GM19438 (cell line): Measurements from ENCODE around the gene CASP8AP2.
"Not testable (repeated sequence)": the region's sequence is repeated elsewhere in the genome, so short reads cannot be mapped to it uniquely, and the experiment has no call there.

Experiments
- ATAC-seq: cut with Tn5 transposase; IDR thresholded peaks from one replicate; pipeline ENCODE4 v1.9.1; 2021; ENCODE audit warnings: low read depth; ENCODE audit not compliant: unreplicated experiment

CASP8AP2 gene

GRCh38 chr6:89819336-89820130, 10.1 kb upstream of the CASP8AP2 start, which contains the start of gene MDN1:
Gene MDN1, minus strand, starts transcription at chr6:89819794. Its CDS starts 187 bp downstream, at chr6:89819607.
- ATAC-seq: peak; percentile 93

DNA sequence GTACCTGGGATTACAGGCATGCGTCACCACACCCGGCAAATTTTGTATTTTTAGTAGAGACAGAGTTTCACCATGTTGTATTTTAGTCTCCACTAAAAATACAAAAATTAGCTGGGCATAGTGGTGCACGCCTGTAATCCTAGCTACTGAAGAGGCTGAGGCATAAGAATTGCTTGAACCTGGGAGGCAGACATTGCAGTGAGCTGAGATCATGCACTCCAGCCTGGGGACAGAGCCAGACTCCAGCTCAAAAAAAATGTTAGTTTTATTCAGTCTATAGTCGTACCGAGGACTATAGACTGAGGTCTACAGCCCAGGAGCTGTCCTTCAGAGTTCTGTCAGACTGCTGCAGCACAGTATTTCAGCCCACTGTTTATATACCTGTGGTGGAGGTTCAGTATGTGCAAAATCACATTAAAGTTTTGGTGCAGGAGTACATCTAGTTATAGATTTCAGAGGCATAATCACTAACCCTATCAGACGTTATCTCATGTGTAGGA, 3.6 kb upstream of the CASP8AP2 start:
- no peak for ATAC-seq

DNA sequence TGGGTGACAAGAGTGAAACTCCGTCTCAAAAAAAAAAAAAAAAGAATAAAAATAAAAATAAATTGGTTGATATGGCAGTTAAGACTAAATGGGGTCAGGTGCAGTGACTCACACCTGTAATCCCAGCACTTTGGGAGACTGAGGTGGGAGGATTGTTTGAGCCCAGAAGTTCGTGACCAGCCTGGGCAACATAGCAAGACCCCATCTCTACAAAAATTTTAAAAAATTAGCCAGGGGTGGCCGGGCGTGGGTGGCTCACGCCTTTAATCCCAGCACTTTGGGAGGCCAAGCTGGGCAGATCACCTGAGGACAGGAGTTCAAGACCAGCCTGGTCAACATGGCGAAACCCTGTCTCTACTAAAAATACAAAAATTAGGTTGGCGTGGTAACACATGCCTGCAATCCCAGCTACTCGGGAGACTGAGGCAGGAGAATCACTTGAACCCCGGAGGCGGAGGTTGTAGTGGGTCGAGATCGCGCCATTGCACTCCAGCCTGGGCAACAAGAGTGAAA, 1.1 kb upstream of the CASP8AP2 start:
- ATAC-seq: not testable (repeated sequence)

GRCh38 chr6:89828988-89829471, 650 bp upstream of the CASP8AP2 start:
- peak; percentile 34 for ATAC-seq

GRCh38 chr6:89830170-89830809, 610 bp downstream of the CASP8AP2 start:
- ATAC-seq: no peak

DNA sequence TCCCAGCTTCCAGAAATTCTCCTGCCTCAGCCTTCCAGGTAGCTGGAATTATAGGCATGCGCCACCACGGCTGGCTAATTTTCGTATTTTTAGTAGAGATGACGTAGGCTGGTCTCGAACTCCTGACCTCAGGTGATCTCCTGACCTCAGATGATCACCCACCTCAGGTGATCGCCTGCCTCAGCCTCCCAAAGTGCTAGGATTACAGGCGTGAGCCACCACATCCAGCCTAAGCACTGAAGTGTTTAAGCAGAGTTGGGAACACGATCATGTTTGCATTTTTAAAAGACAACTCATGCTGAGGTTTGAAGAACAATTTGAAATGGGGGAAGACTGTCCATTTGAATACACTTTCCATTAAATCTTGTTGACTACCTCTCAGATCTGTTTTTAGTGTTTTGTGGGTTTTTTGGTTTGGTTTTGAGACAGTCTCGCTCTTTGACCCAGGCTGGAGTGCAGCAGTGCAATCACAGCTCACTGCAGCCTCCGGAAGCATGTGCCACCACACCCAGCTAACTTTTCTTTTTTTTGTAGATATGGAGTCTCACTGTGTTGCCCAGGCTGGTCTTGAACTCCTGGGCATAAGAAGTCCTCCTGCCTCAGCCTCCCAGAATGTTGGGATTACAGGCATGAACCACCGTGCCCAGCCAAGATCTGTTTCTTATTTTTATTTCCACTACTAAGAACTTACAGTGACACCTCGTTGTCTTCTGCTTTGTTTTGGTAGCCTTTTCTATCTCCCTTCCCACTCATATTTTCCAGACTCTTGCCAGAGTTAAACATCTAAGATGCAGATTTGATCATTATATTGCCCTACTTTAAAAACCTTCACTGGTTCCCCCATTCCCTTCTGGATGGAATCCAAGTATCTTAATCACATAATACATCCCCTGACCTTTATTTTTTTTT, 5.5 kb downstream of the CASP8AP2 start:
- ATAC-seq: peak; percentile 96

- no peak for ATAC-seq
Measured at GRCh38 chr6:89836639-89837222, 7.1 kb downstream of the CASP8AP2 start.

DNA sequence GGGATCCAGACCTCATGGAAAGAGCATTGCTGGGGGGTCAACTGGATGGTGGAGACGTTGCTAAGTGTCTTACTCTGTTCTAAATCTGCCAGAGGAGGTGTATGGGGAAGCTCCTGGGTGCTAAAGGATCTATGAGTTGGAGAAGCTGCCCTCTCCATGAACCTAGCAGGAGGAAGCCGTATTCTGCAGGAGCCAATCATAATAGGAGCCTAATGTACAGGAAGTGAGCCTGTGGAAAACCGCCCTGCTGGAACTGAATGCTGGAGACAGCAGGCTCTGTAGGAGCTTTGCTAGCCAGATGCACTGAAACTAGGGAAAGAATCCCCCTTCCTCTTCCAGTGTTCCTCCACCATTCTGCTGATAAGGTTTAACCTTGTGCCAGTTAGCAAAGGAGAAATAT, 10.9 kb downstream of the CASP8AP2 start:
- no peak for ATAC-seq

- ATAC-seq: no peak
Measured at GRCh38 chr6:89842228-89842627, 12.5 kb downstream of the CASP8AP2 start.

DNA sequence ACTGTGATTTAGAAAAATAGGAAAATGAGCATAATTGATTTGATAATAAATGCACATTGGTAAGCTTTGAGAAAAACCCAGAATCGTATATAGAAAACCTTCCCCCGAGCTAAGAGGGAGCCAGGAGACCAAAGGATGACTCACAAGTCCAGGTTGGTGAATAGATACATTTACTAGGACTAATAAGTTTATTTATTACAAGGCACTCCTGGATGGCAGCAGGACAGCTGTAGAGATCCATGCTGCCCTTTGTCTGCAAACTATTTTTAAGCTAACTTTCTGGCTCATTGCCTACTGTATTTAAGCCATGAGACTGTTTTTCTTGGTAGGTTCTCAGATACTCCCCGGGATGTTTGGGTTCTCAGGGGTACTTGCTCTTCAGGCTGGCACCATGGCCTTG, 13.4 kb downstream of the CASP8AP2 start:
- no peak for ATAC-seq

GRCh38 chr6:89847513-89847912, 17.8 kb downstream of the CASP8AP2 start:
- not testable (repeated sequence) for ATAC-seq

DNA sequence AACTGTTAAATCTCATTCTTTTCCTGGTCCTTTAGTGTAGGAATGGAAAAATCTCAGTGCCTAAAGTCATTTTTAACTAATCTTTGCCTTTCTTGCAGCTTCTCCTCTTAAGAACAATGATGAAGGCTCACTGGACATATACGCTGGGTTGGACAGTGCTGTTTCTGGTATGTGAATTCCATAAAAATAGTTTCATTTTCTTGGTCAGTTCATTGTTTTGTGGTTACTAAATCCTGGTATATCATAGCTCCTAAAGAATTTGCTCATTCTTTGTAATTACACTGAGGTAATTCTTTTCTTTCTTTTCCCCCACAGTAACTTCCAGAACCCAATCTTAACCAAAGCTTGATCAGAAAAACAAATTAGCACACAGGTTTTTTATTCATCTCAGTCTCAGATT, 23.4 kb downstream of the CASP8AP2 start:
- ATAC-seq: no peak

- ATAC-seq: no peak
Measured at GRCh38 chr6:89858041-89858440, 28.4 kb downstream of the CASP8AP2 start.

- peak; percentile 46 for ATAC-seq
Measured at GRCh38 chr6:89859744-89860143, 30.1 kb downstream of the CASP8AP2 start.

DNA sequence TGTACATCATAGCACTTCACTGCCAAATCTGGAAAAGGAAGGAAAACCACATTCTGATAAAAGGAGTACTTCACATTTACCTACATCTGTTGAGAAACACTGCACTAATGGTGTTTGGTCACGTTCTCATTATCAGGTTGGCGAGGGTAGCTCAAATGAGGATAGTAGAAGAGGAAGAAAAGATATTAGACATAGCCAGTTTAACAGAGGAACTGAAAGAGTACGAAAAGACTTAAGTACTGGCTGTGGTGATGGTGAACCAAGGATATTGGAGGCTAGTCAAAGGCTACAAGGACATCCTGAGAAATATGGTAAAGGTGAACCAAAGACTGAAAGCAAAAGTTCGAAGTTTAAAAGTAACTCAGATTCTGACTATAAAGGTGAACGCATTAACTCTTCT, 32.6 kb downstream of the CASP8AP2 start:
- ATAC-seq: peak; percentile 70

DNA sequence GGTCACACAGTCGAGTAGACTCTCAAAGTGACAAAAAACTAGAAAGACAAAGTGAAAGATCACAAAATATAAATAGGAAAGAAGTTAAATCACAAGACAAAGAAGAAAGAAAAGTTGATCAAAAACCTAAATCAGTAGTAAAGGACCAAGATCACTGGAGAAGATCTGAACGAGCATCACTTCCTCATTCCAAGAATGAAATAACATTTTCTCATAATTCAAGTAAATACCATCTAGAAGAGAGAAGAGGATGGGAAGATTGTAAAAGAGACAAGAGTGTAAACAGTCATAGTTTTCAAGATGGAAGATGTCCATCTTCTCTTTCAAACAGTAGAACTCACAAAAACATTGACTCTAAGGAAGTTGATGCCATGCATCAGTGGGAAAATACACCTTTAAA, 33.0 kb downstream of the CASP8AP2 start:
- ATAC-seq: no peak

GRCh38 chr6:89866024-89866678, 36.5 kb downstream of the CASP8AP2 start:
- no peak for ATAC-seq

GRCh38 chr6:89873721-89874120, 44.0 kb downstream of the CASP8AP2 start:
- no peak for ATAC-seq

- ATAC-seq: no peak
Measured at GRCh38 chr6:89874438-89874837, 44.8 kb downstream of the CASP8AP2 start.
